ENCODE results near the gene CLHC1.

- no peak for TF ChIP-seq CTCF (IDR thresholded peaks at IDR 0.05)
- TF ChIP-seq POLR2AphosphoS5 (IDR thresholded peaks at IDR 0.05), result no peak
These were observed 72.3 kb downstream of the CLHC1 start for GRCh38 chr2:55159752-55160151.

Measured in suprapubic skin (tissue), 3 donors.